ENCODE results near the gene DUSP1.

DUSP1 gene

GRCh38 chr5:172797771-172798191 lies 26.8 kb upstream of the DUSP1 start:
- Histone ChIP-seq H3K36me3 (ENCODE audit: insufficient read depth, low read length) (no peaks in the 10 kb centered on the region), H3K79me2 (ENCODE audit: insufficient read depth, low read length) (no peaks in the 10 kb centered on the region), H3K4me2 (ENCODE audit: low read depth, low read length, poor library complexity, severe bottlenecking) (no peak overlapping the region), H2AFZ (ENCODE audit: low read length) (no peak overlapping the region), H4K20me1 (ENCODE audit: insufficient read depth, low read length, poor library complexity, severe bottlenecking) (no peaks in the 10 kb centered on the region), H3K9me3 (ENCODE audit: insufficient read depth, low read depth, low read length) (no peaks in the 10 kb centered on the region), H3K4me3 (ENCODE audit: low read length, poor library complexity, severe bottlenecking) (no peak overlapping the region), H3K4me1 (ENCODE audit: insufficient read depth, low read length, poor library complexity, severe bottlenecking) (peaks cover 20% of the 10 kb centered on the region), H3F3A (ENCODE audit: low read depth) (no peaks in the 10 kb centered on the region), H3K27me3 (ENCODE audit: insufficient read depth, low read length, poor library complexity, severe bottlenecking) (no peaks in the 10 kb centered on the region), H3K9me2 (replicated peaks; ENCODE audit: low read depth, low read length) (no peaks in the 10 kb centered on the region), H3K9ac (ENCODE audit: low read depth, low read length, poor library complexity, severe bottlenecking) (no peak overlapping the region)
- no peak for TF ChIP-seq CTCF (conservative IDR thresholded peaks at IDR 0.05; ENCODE audit: low read length)
- no peak for TF ChIP-seq EZH2phosphoT487 (IDR thresholded peaks at IDR 0.05; ENCODE audit: borderline replicate concordance)

- H3K4me2 ChIP-seq (ENCODE audit: low read depth, low read length, poor library complexity, severe bottlenecking), result no peak overlapping the region
- no peaks in the 10 kb centered on the region for H3K79me2 ChIP-seq (ENCODE audit: insufficient read depth, low read length)
- no peaks in the 10 kb centered on the region for H3F3A ChIP-seq (ENCODE audit: low read depth)
- no peaks in the 10 kb centered on the region for H3K36me3 ChIP-seq (ENCODE audit: insufficient read depth, low read length)
- no peak for TF ChIP-seq EZH2phosphoT487 (IDR thresholded peaks at IDR 0.05; ENCODE audit: borderline replicate concordance)
- no peak overlapping the region for H3K9ac ChIP-seq (ENCODE audit: low read depth, low read length, poor library complexity, severe bottlenecking)
- peaks cover 11% of the 10 kb centered on the region for H3K4me1 ChIP-seq (ENCODE audit: insufficient read depth, low read length, poor library complexity, severe bottlenecking)
- no peaks in the 10 kb centered on the region for H3K27me3 ChIP-seq (ENCODE audit: insufficient read depth, low read length, poor library complexity, severe bottlenecking)
- H3K4me3 ChIP-seq (ENCODE audit: low read length, poor library complexity, severe bottlenecking), result no peak overlapping the region
- H3K9me3 ChIP-seq (ENCODE audit: insufficient read depth, low read depth, low read length), result no peaks in the 10 kb centered on the region
- H4K20me1 ChIP-seq (ENCODE audit: insufficient read depth, low read length, poor library complexity, severe bottlenecking), result no peaks in the 10 kb centered on the region
- H2AFZ ChIP-seq (ENCODE audit: low read length), result no peak overlapping the region
- no peaks in the 10 kb centered on the region for H3K9me2 ChIP-seq (replicated peaks; ENCODE audit: low read depth, low read length)
Observed at GRCh38 chr5:172796306-172796705, 25.3 kb upstream of the DUSP1 start.

- Histone ChIP-seq H4K20me1 (ENCODE audit: insufficient read depth, low read length, poor library complexity, severe bottlenecking) (no peaks in the 10 kb centered on the region), H3K9ac (ENCODE audit: low read depth, low read length, poor library complexity, severe bottlenecking) (no peak overlapping the region), H3K4me2 (ENCODE audit: low read depth, low read length, poor library complexity, severe bottlenecking) (no peak overlapping the region)
Observed at GRCh38 chr5:172795318-172795977, 24.5 kb upstream of the DUSP1 start.

More at GRCh38 chr5:172795318-172795977, 24.5 kb upstream of the DUSP1 start:
- Histone ChIP-seq H3K36me3 (ENCODE audit: insufficient read depth, low read length) (no peaks in the 10 kb centered on the region), H3K27me3 (ENCODE audit: insufficient read depth, low read length, poor library complexity, severe bottlenecking) (no peaks in the 10 kb centered on the region), H3K79me2 (ENCODE audit: insufficient read depth, low read length) (no peaks in the 10 kb centered on the region), H3F3A (ENCODE audit: low read depth) (no peaks in the 10 kb centered on the region), H3K9me2 (replicated peaks; ENCODE audit: low read depth, low read length) (no peaks in the 10 kb centered on the region), H3K4me3 (ENCODE audit: low read length, poor library complexity, severe bottlenecking) (no peak overlapping the region), H3K9me3 (ENCODE audit: insufficient read depth, low read depth, low read length) (no peaks in the 10 kb centered on the region), H3K4me1 (ENCODE audit: insufficient read depth, low read length, poor library complexity, severe bottlenecking) (peaks cover 10% of the 10 kb centered on the region), H2AFZ (ENCODE audit: low read length) (no peak overlapping the region)
- no peak for TF ChIP-seq EZH2phosphoT487 (IDR thresholded peaks at IDR 0.05; ENCODE audit: borderline replicate concordance)
- TF ChIP-seq CTCF (conservative IDR thresholded peaks at IDR 0.05; ENCODE audit: low read length), result no peak
